ENCODE results near the gene SEPTIN1.
A peak's percentile ranks its signal among the peaks of the same experiment; 100 is the strongest.

SEPTIN1 gene

DNA sequence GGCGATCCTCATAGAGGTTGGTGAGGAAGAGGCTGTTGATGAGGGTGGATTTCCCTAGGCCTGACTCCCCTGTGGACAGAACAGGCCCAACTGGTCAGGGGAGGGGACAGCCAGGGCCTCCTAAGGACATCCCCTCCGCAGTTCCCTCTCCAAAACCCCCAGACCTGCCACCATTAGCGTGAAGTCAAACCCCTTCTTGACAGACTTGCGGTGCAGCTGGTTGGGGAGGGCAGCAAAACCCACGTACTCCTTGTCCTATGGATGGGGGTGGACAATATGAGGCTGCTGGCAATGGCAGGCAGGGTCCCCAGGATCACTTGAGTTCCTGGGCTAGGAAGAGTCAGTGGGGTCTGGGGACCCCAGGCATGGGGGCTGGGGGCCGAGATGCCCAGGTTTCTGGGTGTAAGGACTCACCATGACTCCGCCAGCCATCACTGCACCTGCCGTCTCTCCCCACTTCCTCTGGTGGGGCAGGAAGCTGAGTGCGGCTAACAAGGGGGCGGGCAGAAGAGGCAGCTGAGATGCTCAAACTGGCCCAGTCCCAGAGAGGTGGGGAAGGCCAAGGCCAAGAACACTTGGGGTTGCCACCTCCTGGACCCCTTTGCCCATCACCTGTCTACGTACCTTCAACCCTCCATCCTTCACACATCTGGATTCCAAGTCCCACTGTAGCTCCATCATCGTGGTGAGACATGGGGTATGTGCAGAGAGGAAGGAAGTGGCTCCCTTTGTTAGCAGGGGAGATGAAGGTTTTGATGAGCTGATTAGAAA, at the start of gene SEPTIN1:
TSS of gene SEPTIN1 (minus strand) at position 451 of the 771 bp plus-strand sequence. CDS start at position 432, 19 bp downstream.
- DNase-seq = no peak

- DNase-seq = no peak
These were observed 48.1 kb upstream of the SEPTIN1 start for GRCh38 chr16:30430428-30430970.

- DNase-seq = peak; percentile 95
These were observed 47.5 kb upstream of the SEPTIN1 start, which contains the start of gene DCTPP1 for GRCh38 chr16:30429678-30430427. DCTPP1 (minus strand) TSS chr16:30430030; CDS start chr16:30429980, 50 bp downstream.

DNA sequence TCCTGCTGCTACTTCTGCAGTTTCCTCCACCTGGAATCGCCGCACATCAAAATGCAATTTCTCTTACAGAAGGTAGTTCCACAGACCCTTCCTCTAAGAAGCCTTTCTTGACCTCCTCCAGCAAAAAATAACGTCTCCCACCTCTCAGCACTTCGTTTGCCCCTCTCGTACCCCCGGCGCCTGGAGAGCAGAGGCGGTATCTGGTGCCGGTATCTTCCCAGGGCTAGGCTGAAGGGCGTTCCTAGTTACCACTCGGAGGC, 47.0 kb upstream of the SEPTIN1 start:
- no peak for DNase-seq

GRCh38 chr16:30428055-30428454, 45.7 kb upstream of the SEPTIN1 start:
- no peak for DNase-seq

DNA sequence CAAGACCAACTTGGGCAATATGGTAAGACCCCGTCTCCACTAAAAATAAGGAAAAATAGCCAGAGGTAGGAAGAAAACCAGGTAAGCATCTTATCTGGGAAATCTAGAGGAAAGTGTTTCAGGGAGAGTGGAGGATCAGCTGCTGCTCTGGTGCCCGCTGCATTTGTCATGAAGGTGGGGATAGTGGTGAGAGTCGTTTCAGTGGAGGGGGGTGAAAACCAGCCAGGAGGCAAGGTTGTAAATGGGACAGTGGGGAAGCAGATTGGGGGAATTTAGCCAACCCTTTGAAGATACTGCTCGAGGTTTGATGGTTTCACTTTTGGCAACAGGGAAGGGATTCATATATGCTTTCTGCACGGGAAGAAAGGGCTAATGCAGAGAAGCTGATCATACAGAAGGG, 38.6 kb upstream of the SEPTIN1 start:
- DNase-seq = no peak

GRCh38 chr16:30418350-30419181, 36.2 kb upstream of the SEPTIN1 start:
- no peak for DNase-seq

GRCh38 chr16:30417529-30418349, 35.4 kb upstream of the SEPTIN1 start:
- DNase-seq = peak; percentile 76

- no peak for DNase-seq
These were observed 34.5 kb upstream of the SEPTIN1 start for GRCh38 chr16:30416624-30417528.

DNA sequence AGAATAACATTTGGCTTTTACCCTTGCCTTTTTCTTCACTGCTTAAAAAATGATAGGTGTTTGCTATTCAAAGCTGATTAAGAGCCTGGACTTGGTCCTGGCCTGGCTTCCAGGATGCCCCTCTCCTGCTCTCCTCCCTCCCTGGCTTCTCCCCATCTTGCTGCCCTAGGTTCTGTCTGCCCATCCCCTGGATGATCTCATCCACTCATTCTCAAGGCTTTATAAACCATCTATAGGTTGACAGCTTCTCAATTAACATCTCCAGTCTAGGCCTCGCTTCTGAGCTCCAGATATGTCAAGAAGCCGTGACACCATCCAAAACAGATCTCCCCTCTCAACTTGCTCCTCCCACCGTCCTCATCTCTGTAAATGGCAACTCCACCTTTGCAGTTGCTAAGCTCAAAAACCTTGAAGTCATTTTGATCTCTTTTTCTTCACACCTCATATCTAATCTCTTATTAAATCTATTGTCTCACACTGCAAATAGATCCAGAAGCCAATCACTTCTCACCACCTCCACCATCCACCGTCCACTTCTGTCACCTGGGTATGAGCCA, 33.8 kb upstream of the SEPTIN1 start:
- DNase-seq = no peak

DNA sequence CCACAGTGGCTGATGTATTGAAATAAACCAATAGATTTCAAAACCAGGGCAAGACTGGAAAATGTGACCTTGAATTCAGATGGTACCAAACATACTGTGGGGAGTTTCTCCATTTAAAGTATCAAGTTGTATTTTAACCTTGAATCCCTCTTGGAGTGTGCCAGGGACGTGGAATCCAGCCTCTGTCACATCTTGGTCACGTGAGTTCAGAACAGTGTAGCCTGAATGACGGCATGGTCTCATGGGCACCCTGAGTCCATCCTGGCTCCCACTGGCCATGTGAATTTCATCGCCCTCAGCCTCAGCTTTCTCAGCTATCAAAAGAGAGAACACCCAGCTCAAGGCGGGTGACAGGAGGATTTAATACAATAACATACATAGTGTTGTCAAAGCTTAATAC, 31.8 kb upstream of the SEPTIN1 start:
- DNase-seq = no peak

DNA sequence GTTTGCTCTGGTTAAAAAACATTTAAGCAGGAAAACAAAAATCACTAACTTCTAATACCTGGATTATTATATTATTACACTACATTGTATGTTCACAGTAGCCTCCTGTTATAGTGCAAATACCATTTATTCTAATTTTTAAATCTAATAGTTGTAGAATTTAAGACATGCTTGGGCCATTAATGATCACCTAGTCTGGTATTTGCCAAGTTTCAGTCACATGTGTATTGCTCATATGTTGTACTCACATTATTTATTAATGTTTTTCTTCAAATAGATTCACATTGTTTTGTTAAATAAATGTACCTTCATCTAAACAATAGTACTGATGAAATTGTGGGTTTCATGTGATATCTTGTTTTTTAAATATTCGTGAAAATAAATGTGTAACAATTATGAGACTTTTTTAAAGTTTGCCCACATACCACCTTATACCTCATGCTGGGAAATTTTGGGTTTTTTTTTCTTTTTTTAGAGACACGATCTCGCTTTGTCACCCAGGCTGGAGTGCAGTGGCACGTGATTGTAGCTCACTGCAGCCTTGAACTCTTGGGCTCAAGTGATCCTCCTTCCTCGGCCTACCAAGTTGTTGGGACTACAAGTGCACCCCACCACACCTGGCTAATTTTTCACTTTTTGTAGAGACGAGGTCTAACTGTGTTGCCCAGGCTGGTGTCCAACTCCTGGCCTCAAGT, 30.9 kb upstream of the SEPTIN1 start:
- DNase-seq = no peak

GRCh38 chr16:30409125-30410060, 27.0 kb upstream of the SEPTIN1 start:
- no peak for DNase-seq

GRCh38 chr16:30407804-30408534, 25.6 kb upstream of the SEPTIN1 start:
- DNase-seq = no peak

GRCh38 chr16:30407102-30407803, 24.9 kb upstream of the SEPTIN1 start, which contains the start of gene ZNF771:
ZNF771 (plus strand) TSS chr16:30407606; CDS start chr16:30408054, 448 bp downstream.
- DNase-seq = no peak

- no peak for DNase-seq
These were observed 24.4 kb upstream of the SEPTIN1 start for GRCh38 chr16:30406795-30407101.

DNA sequence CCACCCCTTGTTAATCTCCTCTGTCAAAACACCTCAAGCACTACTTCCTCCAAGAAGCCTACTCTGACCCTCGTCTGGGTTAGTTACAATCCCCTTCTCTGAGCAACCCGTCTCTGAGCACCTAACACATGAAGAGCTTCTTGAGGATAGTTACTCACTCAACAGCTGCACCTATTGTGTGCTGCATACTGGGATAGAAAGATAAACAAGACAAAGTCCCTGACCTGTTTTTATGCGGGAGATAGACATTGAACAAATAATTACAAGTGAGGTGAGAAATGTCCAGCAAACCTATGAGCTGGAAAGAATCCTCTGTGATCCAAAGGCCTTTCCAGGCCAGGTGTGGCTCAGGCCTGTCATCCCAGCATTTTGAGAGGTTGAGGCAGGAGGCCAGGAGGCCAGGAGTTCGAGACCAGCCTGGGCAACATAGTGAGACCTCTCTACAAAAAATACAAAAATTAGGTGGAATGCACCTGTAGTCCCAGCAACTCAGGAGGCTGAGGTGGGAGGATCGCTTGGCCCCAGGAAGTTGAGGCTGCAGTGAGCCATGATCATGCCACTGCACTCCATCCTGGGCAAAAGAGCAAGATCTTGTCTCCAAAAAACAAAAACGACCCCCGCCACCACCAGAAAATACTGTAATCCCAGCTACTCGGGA, 19.5 kb upstream of the SEPTIN1 start:
- no peak for DNase-seq

All from NCI-H2081 treated with DMSO at 0.1 percent for 48 hours (cell line).